ENCODE measurements around the gene SPAG17. TPM values are rescaled to one million over a fixed set of nuclear protein-coding genes. Genes with fewer than 3 reads are reported as not detected.

Gene SPAG17
- total RNA-seq, 1 donor from 2014 or later, result 1.6 TPM

DNA sequence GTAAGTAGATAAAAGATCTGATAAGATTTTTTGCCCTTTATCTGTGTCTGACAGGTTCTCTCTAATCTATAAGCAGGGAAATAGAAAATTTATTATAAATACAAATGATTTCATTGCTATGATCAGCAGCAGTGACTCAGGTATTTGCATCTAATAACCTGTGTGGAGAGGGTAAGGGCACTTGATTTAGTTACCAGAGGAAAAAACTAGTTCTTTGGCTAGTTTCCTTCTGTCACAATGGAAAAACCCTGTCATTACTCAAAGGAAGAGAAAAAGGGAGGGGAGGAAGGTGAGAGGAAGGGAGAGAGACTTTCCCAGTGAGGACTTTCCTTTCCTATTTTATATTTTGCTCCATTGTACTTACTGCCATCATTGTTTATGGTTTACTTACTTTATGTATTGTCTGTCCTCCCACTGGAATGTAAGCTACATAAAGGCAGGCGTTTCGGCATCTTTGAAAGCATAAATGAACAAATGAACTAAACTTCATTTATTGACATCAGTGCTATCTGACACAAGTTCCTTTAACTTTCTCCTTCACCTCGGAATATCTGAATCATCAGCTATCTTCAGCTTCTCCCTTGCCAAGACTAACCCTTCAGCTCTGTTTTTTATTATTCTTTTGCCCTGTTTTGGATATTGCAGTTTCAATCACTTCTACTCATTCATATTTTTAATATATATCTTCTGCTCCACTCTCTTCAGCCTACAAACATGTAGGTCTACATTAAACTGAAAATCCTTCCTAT is 220.6 kb downstream of the SPAG17 start:
- H3K36me3 Mint-ChIP-seq, result no peaks in the 10 kb centered on the region

DNA sequence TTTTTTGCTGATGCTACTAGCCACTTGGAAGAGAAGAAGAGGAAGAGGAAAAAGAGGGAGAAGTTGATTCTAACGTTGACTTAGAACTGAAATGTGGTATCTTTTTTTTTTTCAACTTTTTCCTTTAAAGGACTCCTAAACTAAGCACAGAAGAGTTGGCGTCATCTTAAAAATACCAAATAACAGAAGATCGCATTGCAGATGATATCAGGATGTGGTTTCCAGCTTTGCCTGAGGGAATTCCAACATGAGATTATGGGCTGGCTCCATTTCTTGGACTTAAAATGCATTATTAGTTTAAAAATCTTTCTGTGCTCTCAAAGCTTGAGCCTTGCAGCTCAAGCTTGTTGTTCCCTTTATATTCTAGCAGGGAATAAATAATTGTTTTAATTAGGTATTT is 225.7 kb downstream of the SPAG17 start:
- no peak overlapping the region for H3K4me3 Mint-ChIP-seq
- H3K4me3 ChIP-seq, result no peak overlapping the region
- no peak overlapping the region for H3K4me2 ChIP-seq
- H2AFZ ChIP-seq (replicated peaks), result no peak overlapping the region
- H3K4me1 ChIP-seq, result no peaks in the 10 kb centered on the region
- H3F3A ChIP-seq (ENCODE audit: low read depth), result no peaks in the 10 kb centered on the region
- H3K36me3 Mint-ChIP-seq, result peaks cover 2% of the 10 kb centered on the region
- no peaks in the 10 kb centered on the region for H3K27me3 ChIP-seq
- no peak for TF ChIP-seq EZH2 (IDR thresholded peaks at IDR 0.05)
- no peak for TF ChIP-seq EZH2phosphoT487 (IDR thresholded peaks at IDR 0.05)
- TF ChIP-seq, protein P1, sequence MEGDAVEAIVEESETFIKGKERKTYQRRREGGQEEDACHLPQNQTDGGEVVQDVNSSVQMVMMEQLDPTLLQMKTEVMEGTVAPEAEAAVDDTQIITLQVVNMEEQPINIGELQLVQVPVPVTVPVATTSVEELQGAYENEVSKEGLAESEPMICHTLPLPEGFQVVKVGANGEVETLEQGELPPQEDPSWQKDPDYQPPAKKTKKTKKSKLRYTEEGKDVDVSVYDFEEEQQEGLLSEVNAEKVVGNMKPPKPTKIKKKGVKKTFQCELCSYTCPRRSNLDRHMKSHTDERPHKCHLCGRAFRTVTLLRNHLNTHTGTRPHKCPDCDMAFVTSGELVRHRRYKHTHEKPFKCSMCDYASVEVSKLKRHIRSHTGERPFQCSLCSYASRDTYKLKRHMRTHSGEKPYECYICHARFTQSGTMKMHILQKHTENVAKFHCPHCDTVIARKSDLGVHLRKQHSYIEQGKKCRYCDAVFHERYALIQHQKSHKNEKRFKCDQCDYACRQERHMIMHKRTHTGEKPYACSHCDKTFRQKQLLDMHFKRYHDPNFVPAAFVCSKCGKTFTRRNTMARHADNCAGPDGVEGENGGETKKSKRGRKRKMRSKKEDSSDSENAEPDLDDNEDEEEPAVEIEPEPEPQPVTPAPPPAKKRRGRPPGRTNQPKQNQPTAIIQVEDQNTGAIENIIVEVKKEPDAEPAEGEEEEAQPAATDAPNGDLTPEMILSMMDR (IDR thresholded peaks at IDR 0.05), result no peak
- no peaks in the 10 kb centered on the region for H4K20me1 ChIP-seq (ENCODE audit: low read depth)
- no peak overlapping the region for H3K9ac ChIP-seq
- H3K27ac ChIP-seq, result no peak overlapping the region
- H3K4me1 Mint-ChIP-seq, result no peaks in the 10 kb centered on the region
- no peak for DNase-seq (ENCODE audit: low spot score)
- H3K79me2 ChIP-seq (ENCODE audit: low read depth), result no peaks in the 10 kb centered on the region
- H3K27ac Mint-ChIP-seq, result no peak overlapping the region
- H3K27me3 Mint-ChIP-seq (ENCODE audit: insufficient read depth, low read depth), result no peaks in the 10 kb centered on the region
- H3K9me3 ChIP-seq (ENCODE audit: low read depth), result no peaks in the 10 kb centered on the region
- H3K9me3 Mint-ChIP-seq, result no peaks in the 10 kb centered on the region
- H3K36me3 ChIP-seq, result peaks cover 28% of the 10 kb centered on the region

More for the DNA sequence above, 220.6 kb downstream of the SPAG17 start:
- Histone ChIP-seq H4K20me1 (ENCODE audit: low read depth) (no peaks in the 10 kb centered on the region), H3K4me3 (no peak overlapping the region), H3K4me2 (no peak overlapping the region), H3K79me2 (ENCODE audit: low read depth) (no peaks in the 10 kb centered on the region), H3K9me3 (ENCODE audit: low read depth) (no peaks in the 10 kb centered on the region), H2AFZ (replicated peaks) (no peak overlapping the region), H3K27me3 (no peaks in the 10 kb centered on the region), H3K4me1 (peaks cover 23% of the 10 kb centered on the region), H3K9ac (no peak overlapping the region), H3F3A (ENCODE audit: low read depth) (peaks cover 18% of the 10 kb centered on the region), H3K36me3 (no peaks in the 10 kb centered on the region), H3K27ac (no peak overlapping the region)
- DNase-seq (ENCODE audit: low spot score), result no peak
- H3K27me3 Mint-ChIP-seq (ENCODE audit: insufficient read depth, low read depth), result no peaks in the 10 kb centered on the region
- no peak overlapping the region for H3K4me3 Mint-ChIP-seq
- TF ChIP-seq, protein P1 (IDR thresholded peaks at IDR 0.05), result no peak
- TF ChIP-seq EZH2 (IDR thresholded peaks at IDR 0.05), result no peak
- TF ChIP-seq EZH2phosphoT487 (IDR thresholded peaks at IDR 0.05), result no peak
- peaks cover 18% of the 10 kb centered on the region for H3K4me1 Mint-ChIP-seq
- H3K9me3 Mint-ChIP-seq, result no peaks in the 10 kb centered on the region
- no peak overlapping the region for H3K27ac Mint-ChIP-seq

DNA sequence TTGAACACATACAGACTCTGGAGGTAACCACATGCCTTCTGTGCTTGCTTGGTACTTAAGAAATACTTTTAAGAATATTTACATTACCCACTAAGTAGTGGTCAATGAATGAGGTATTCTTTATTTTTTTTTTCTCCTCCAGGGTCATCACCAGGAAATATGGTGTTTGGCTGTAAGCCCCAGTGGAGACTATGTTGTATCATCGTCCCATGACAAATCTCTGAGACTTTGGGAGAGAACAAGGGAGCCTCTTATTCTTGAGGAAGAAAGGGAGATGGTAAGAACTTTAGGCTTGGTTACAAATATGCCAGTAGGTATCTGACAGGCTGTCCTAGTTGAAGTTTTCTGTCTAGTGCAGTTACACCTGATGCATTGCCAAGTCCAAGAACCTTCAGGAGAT is 232.6 kb downstream of the SPAG17 start:
- Histone ChIP-seq H4K20me1 (ENCODE audit: low read depth) (no peaks in the 10 kb centered on the region), H3K4me2 (no peak overlapping the region), H3K27me3 (no peaks in the 10 kb centered on the region), H3K36me3 (peaks cover 46% of the 10 kb centered on the region), H3K9ac (no peak overlapping the region), H3K4me1 (no peaks in the 10 kb centered on the region), H2AFZ (replicated peaks) (no peak overlapping the region), H3K79me2 (ENCODE audit: low read depth) (no peaks in the 10 kb centered on the region), H3K9me3 (ENCODE audit: low read depth) (no peaks in the 10 kb centered on the region), H3F3A (ENCODE audit: low read depth) (no peaks in the 10 kb centered on the region), H3K4me3 (no peak overlapping the region), H3K27ac (no peak overlapping the region)
- Mint-ChIP-seq H3K4me3 (no peak overlapping the region), H3K9me3 (no peaks in the 10 kb centered on the region), H3K27me3 (ENCODE audit: insufficient read depth, low read depth) (no peaks in the 10 kb centered on the region), H3K27ac (no peak overlapping the region), H3K36me3 (peaks cover 10% of the 10 kb centered on the region), H3K4me1 (no peaks in the 10 kb centered on the region)
- DNase-seq (ENCODE audit: low spot score), result no peak
- TF ChIP-seq EZH2 (IDR thresholded peaks at IDR 0.05) (no peak), EZH2phosphoT487 (IDR thresholded peaks at IDR 0.05) (no peak)
- TF ChIP-seq, protein P1 (IDR thresholded peaks at IDR 0.05), result no peak
